GM10266 (cell line): Measurements from ENCODE around the gene LRFN3.

Experiments
- DNase-seq: peaks from one replicate; pipeline ENCODE4 v3.0.0; 2012; ENCODE audit errors: extremely low spot score
- CTCF ChIP-seq: IDR thresholded peaks from 2 replicates; pipeline ENCODE4 v1.5.1; 2012; ENCODE audit warnings: mild to moderate bottlenecking, low read depth; ENCODE audit not compliant: control insufficient read depth, insufficient read depth; ENCODE audit errors: missing control alignments

Gene LRFN3

GRCh38 chr19:35895911-35896642, 40.1 kb upstream of the LRFN3 start:
- DNase-seq, result no peak
- TF ChIP-seq CTCF, result no peak

GRCh38 chr19:35896643-35897040, 39.5 kb upstream of the LRFN3 start:
- DNase-seq, result no peak
- TF ChIP-seq CTCF, result no peak

- DNase-seq, result no peak
- no peak for TF ChIP-seq CTCF
Measured at GRCh38 chr19:35897706-35898451, 38.3 kb upstream of the LRFN3 start.

- no peak for TF ChIP-seq CTCF
- DNase-seq, result no peak
Measured at GRCh38 chr19:35898499-35898809, 37.7 kb upstream of the LRFN3 start.

GRCh38 chr19:35899547-35900214, 36.5 kb upstream of the LRFN3 start:
- TF ChIP-seq CTCF, result no peak
- DNase-seq, result peak; percentile 93

GRCh38 chr19:35901055-35901644, 35.0 kb upstream of the LRFN3 start:
- no peak for TF ChIP-seq CTCF
- no peak for DNase-seq
